ENCODE results near the gene NRBP1. TPM values are rescaled to one million over a fixed set of nuclear protein-coding genes. Genes with fewer than 3 reads are reported as not detected.
A peak's percentile ranks its signal among the peaks of the same experiment; 100 is the strongest.

The NRBP1 gene
- 100 to 1,000 TPM in 1 of 7 donors, 10 to 100 TPM in 6; 50.8 to 108 (median 90.0) TPM for total RNA-seq
- polyA plus RNA-seq = 100 to 1,000 TPM in 1 of 2 donors, 10 to 100 TPM in 1; 79.0 to 169 TPM
- long read RNA-seq, donor 1, transcript NRBP1-203 (18 exons, 2,163 nt) = major isoform, 46 of 717 reads
- long read RNA-seq, donor 1, partial matches to known transcripts = 633 of 717 reads
- long read RNA-seq, donor 1, other reads (novel, unspliced or antisense) = 37 of 717 reads
- long read RNA-seq, donor 2, partial matches to known transcripts = 86 of 92 reads
- long read RNA-seq, donor 2, other reads (novel, unspliced or antisense) = 0 of 92 reads
- long read RNA-seq, donor 3, transcript NRBP1-203 (18 exons, 2,163 nt) = major isoform, 19 of 223 reads
- long read RNA-seq, donor 3, partial matches to known transcripts = 185 of 223 reads
- long read RNA-seq, donor 3, other reads (novel, unspliced or antisense) = 19 of 223 reads

GRCh38 chr2:27428213-27428977 is at the start of gene NRBP1:
TSS of gene NRBP1 (plus strand) at chr2:27428631. CDS start at chr2:27433274, 4,643 bp downstream.
- peaks cover 8% of the 10 kb centered on the region for H3K4me1 ChIP-seq (ENCODE audit: insufficient read depth)
- peak within 1 kb of the TSS; percentile 93 to 97 for H3K27ac ChIP-seq
- 0 to 1% (median 0%) methylated on average over 68 to 75 of the region's 75 CpGs for WGBS, 3 donors
- TF ChIP-seq CTCF (IDR thresholded peaks at IDR 0.05) (peak in 1 of 3 donors; percentile 6), EP300 (IDR thresholded peaks at IDR 0.05) (no peak), POLR2A (IDR thresholded peaks at IDR 0.05) (peak; percentile 90)
- DNase-seq = peak; percentile 90 to 97 (median 93)
- no peaks in the 10 kb centered on the region for H3K9me3 ChIP-seq
- peak within 1 kb of the TSS; percentile 98 for H3K4me3 ChIP-seq
- intact Hi-C loops (cut with DNase I) = loop anchor here in 1 of 4 donors (10.0 kb wide), 1 partner anchor 54 kb away; the partner anchor contains the start of genes EIF2B4 and SNX17
- H3K36me3 ChIP-seq = no peaks in the 10 kb centered on the region
- no peaks in the 10 kb centered on the region for H3K27me3 ChIP-seq

- Histone ChIP-seq H3K27me3 (no peaks in the 10 kb centered on the region), H3K36me3 (no peaks in the 10 kb centered on the region), H3K9me3 (no peaks in the 10 kb centered on the region), H3K27ac (no peak overlapping the region), H3K4me1 (ENCODE audit: insufficient read depth) (peaks cover 4% of the 10 kb centered on the region), H3K4me3 (no peak overlapping the region)
- intact Hi-C loops (cut with DNase I) = loop anchor here in 1 of 4 donors (10.0 kb wide), 1 partner anchor 46 kb away; the partner anchor contains the start of gene NRBP1
- no peak for DNase-seq
- 64 to 80% (median 75%) methylated on average over 6 to 9 of the region's 9 CpGs for WGBS, 3 donors
- TF ChIP-seq EP300 (IDR thresholded peaks at IDR 0.05) = no peak
- TF ChIP-seq CTCF (IDR thresholded peaks at IDR 0.05) = no peak
- TF ChIP-seq POLR2A (IDR thresholded peaks at IDR 0.05) = no peak
Measured at GRCh38 chr2:27378809-27379290, 49.6 kb upstream of the NRBP1 start.

- Histone ChIP-seq H3K27ac (no peak overlapping the region), H3K9me3 (no peaks in the 10 kb centered on the region), H3K4me1 (ENCODE audit: insufficient read depth) (peaks cover 4% of the 10 kb centered on the region), H3K36me3 (no peaks in the 10 kb centered on the region), H3K4me3 (no peak overlapping the region), H3K27me3 (no peaks in the 10 kb centered on the region)
- TF ChIP-seq EP300 (IDR thresholded peaks at IDR 0.05) (no peak), CTCF (IDR thresholded peaks at IDR 0.05) (no peak), POLR2A (IDR thresholded peaks at IDR 0.05) (no peak)
- DNase-seq = no peak
- intact Hi-C loops (cut with DNase I) = loop anchor here in 1 of 4 donors (10.0 kb wide), 1 partner anchor 45 kb away; the partner anchor contains the start of gene NRBP1
- 61 to 70% (median 68%) methylated on average over 2 of the region's 2 CpGs for WGBS, 3 donors
Measured at GRCh38 chr2:27379383-27379835, 49.0 kb upstream of the NRBP1 start.

All from ovary (tissue), 10 donors.